MCF 10A (cell line): ENCODE results near the gene PLLP. TPM values are rescaled to one million over a fixed set of nuclear protein-coding genes. Genes with fewer than 3 reads are reported as not detected.

Experiments
- BruUV-seq: library from RNA; stranded (reverse); fragments of 400-500 nt; replicated peaks from 2 replicates; lab custom pipeline; 2021; lab: Mats Ljungman, UMichigan
- CTCF ChIA-PET: fragments of 300-600 bp; sonication (Branson Sonifier 250); formaldehyde crosslinking; extraction: SDS; loops from one replicate; lab custom pipeline; 2021; ENCODE audit warnings: antibody characterized with exemption, inconsistent platforms; lab: Yijun Ruan, JAX
- POLR2A ChIA-PET: fragments of 300-600, 350-650 bp; sonication (Branson Sonifier 250); formaldehyde crosslinking; extraction: SDS; loops from one replicate; lab custom pipeline; 2020; ENCODE audit warnings: antibody characterized with exemption, inconsistent platforms; lab: Yijun Ruan, JAX
- DNase-seq: peaks from one replicate; pipeline ENCODE4 v3.0.0-alpha.2; 2018; ENCODE audit not compliant: unreplicated experiment
- H3K27ac Mint-ChIP-seq: one replicate; pipeline ENCODE4 v1.8.0; 2022; ENCODE audit warnings: mild to moderate bottlenecking, low read depth, mixed read lengths; ENCODE audit not compliant: unreplicated experiment
- H3K27me3 Mint-ChIP-seq: one replicate; pipeline ENCODE4 v1.8.0; 2022; ENCODE audit warnings: mixed read lengths; ENCODE audit not compliant: insufficient read depth, unreplicated experiment
- H3K36me3 Mint-ChIP-seq: one replicate; pipeline ENCODE4 v1.8.0; 2022; ENCODE audit warnings: mild to moderate bottlenecking, moderate library complexity, mixed read lengths; ENCODE audit not compliant: insufficient read depth, unreplicated experiment
- H3K4me1 Mint-ChIP-seq: one replicate; pipeline ENCODE4 v1.8.0; 2022; ENCODE audit warnings: mixed read lengths; ENCODE audit not compliant: insufficient read depth, unreplicated experiment
- H3K4me3 Mint-ChIP-seq: one replicate; pipeline ENCODE4 v1.8.0; 2022; ENCODE audit warnings: mild to moderate bottlenecking, moderate library complexity, mixed read lengths; ENCODE audit not compliant: unreplicated experiment
- H3K9me3 Mint-ChIP-seq: one replicate; pipeline ENCODE4 v1.8.0; 2022; ENCODE audit warnings: mixed read lengths; ENCODE audit not compliant: unreplicated experiment
- intact Hi-C: fragments of 100-400 bp; cut with micrococcal nuclease; formaldehyde crosslinking; loops from 2 replicates; pipeline ENCODE4 v1.14.1; 2022
- total RNA-seq: library from RNA; stranded (reverse); gene quantifications from 2 replicates; pipeline ENCODE4 v1.2.3, GENCODE V29; 2022
- TF ChIP-seq, protein P1 (sequence below): fragments of 200-600 bp; IDR thresholded peaks from one replicate; pipeline ENCODE4 v1.8.0; 2022; ENCODE audit warnings: antibody characterized with exemption, mild to moderate bottlenecking; ENCODE audit not compliant: unreplicated experiment

The PLLP gene
- total RNA-seq, 1 experiment from 2014 or later = 6.1 TPM

DNA sequence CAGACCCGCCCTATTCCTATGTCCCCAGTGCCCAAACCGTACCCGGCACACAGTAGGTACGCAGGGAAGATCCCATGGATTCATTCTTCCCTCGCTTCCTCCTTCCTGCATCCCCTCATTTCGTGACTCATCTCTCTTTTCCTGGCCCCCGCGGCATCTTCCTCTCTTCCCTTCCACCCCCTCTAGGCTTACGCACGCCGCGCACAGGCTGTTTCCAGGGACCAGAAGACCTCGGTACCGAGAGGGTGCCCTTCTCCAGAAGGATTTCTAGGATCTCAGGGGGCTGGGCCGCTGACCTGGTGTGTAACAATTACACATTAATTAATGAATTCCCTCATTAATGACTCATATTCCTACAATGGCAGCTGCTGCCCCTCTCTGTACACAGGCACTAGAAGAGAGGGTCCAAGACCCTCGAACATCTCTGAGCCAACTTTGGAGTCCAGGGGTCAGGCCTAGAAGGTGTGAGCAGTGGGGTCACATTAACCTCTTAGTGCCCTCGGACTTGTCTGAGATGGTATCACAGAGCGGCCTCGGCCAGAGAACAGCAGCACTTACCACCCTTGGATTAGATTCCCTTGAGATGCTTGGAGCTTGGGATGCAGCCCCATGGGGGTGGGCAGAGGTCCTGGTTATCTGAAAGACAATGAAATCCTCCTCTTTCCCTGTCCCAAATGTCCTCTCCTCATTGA, 16.8 kb upstream of the PLLP start:
- TF ChIP-seq, protein P1, sequence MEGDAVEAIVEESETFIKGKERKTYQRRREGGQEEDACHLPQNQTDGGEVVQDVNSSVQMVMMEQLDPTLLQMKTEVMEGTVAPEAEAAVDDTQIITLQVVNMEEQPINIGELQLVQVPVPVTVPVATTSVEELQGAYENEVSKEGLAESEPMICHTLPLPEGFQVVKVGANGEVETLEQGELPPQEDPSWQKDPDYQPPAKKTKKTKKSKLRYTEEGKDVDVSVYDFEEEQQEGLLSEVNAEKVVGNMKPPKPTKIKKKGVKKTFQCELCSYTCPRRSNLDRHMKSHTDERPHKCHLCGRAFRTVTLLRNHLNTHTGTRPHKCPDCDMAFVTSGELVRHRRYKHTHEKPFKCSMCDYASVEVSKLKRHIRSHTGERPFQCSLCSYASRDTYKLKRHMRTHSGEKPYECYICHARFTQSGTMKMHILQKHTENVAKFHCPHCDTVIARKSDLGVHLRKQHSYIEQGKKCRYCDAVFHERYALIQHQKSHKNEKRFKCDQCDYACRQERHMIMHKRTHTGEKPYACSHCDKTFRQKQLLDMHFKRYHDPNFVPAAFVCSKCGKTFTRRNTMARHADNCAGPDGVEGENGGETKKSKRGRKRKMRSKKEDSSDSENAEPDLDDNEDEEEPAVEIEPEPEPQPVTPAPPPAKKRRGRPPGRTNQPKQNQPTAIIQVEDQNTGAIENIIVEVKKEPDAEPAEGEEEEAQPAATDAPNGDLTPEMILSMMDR = no peak
- intact Hi-C loops = loop anchor here (2.0 kb wide), 1 partner anchor 24 kb away; no protein-coding TSS in a partner anchor
- no TSS peak for BruUV-seq
- CTCF ChIA-PET = interaction anchor here (0.6 to 11.3 kb wide), 15 partner anchors 13 to 508 kb away, joined by 3 to 211 read pairs (median 4); no protein-coding TSS in a partner anchor
- Mint-ChIP-seq H3K36me3 (no peaks in the 10 kb centered on the region), H3K4me3 (no peak overlapping the region), H3K9me3 (no peaks in the 10 kb centered on the region), H3K27me3 (no peaks in the 10 kb centered on the region), H3K27ac (no peak overlapping the region), H3K4me1 (no peaks in the 10 kb centered on the region)
- POLR2A ChIA-PET = interaction anchor here (0.6 to 4.1 kb wide), 9 partner anchors 24 to 222 kb away, joined by 3 to 42 read pairs (median 7); partner anchors contain the start of genes ARL2BP, PSME3IP1 and RSPRY1
- DNase-seq = no peak

GRCh38 chr16:57300387-57301125, 16.1 kb upstream of the PLLP start:
- ChIA-PET POLR2A (interaction anchor here (0.7 to 4.1 kb wide), 17 partner anchors 20 to 222 kb away, joined by 3 to 42 read pairs (median 6); partner anchors contain the start of genes ARL2BP, CIAPIN1, COQ9 and PSME3IP1), CTCF (interaction anchor here (0.6 to 11.3 kb wide), 22 partner anchors 9 to 508 kb away, joined by 3 to 211 read pairs (median 3); partner anchors contain the start of gene POLR2C)
- TF ChIP-seq, protein P1 = peak; percentile 93
- no peak overlapping the region for H3K27ac Mint-ChIP-seq
- intact Hi-C loops = loop anchor here (1.0 to 2.0 kb wide), 7 partner anchors 24 to 219 kb away; partner anchors contain the start of genes PSME3IP1 and RSPRY1
- BruUV-seq = no TSS peak
- no peak overlapping the region for H3K4me3 Mint-ChIP-seq
- H3K9me3 Mint-ChIP-seq = no peaks in the 10 kb centered on the region
- H3K4me1 Mint-ChIP-seq = no peaks in the 10 kb centered on the region
- H3K27me3 Mint-ChIP-seq = no peaks in the 10 kb centered on the region
- H3K36me3 Mint-ChIP-seq = no peaks in the 10 kb centered on the region
- DNase-seq = peak; percentile 100

- no peak overlapping the region for H3K4me3 Mint-ChIP-seq
- POLR2A ChIA-PET = interaction anchor here (0.7 to 4.1 kb wide), 20 partner anchors 11 to 223 kb away, joined by 3 to 42 read pairs (median 5); partner anchors contain the start of genes ARL2BP, CIAPIN1, COQ9 and POLR2C
Measured at GRCh38 chr16:57299719-57300386, 15.4 kb upstream of the PLLP start.

More at GRCh38 chr16:57299719-57300386, 15.4 kb upstream of the PLLP start:
- H3K27me3 Mint-ChIP-seq = no peaks in the 10 kb centered on the region
- no peaks in the 10 kb centered on the region for H3K4me1 Mint-ChIP-seq
- BruUV-seq = no TSS peak
- DNase-seq = peak; percentile 88
- H3K27ac Mint-ChIP-seq = no peak overlapping the region
- intact Hi-C loops = loop anchor here (1.0 to 2.0 kb wide), 7 partner anchors 23 to 219 kb away; partner anchors contain the start of genes PSME3IP1 and RSPRY1
- TF ChIP-seq, protein P1 = peak; percentile 37
- CTCF ChIA-PET = interaction anchor here (0.6 to 11.3 kb wide), 21 partner anchors 8 to 283 kb away, joined by 3 to 211 read pairs (median 3); partner anchors contain the start of gene POLR2C
- H3K36me3 Mint-ChIP-seq = no peaks in the 10 kb centered on the region
- H3K9me3 Mint-ChIP-seq = no peaks in the 10 kb centered on the region
